Endothelial cell (in vitro differentiated cells): ENCODE data around the gene DBI. TPM values are rescaled to one million over a fixed set of nuclear protein-coding genes. Genes with fewer than 3 reads are reported as not detected.
"Not testable (repeated sequence)": the region's sequence is repeated elsewhere in the genome, so short reads cannot be mapped to it uniquely, and the experiment has no call there.

Source experiments
- DNase-seq: peaks from one replicate; pipeline ENCODE4 v3.0.0; 2021; ENCODE audit warnings: low spot score
- H3K27ac Mint-ChIP-seq: one replicate; pipeline ENCODE4 v1.8.0; 2021; ENCODE audit warnings: mixed read lengths, inconsistent platforms; ENCODE audit not compliant: unreplicated experiment
- H3K27me3 Mint-ChIP-seq: one replicate; pipeline ENCODE4 v1.8.0; 2021; ENCODE audit warnings: mild to moderate bottlenecking, moderate library complexity, mixed read lengths, inconsistent platforms; ENCODE audit not compliant: unreplicated experiment
- H3K36me3 Mint-ChIP-seq: one replicate; pipeline ENCODE4 v1.8.0; 2021; ENCODE audit warnings: mild to moderate bottlenecking, low read depth, mixed read lengths, inconsistent platforms; ENCODE audit not compliant: unreplicated experiment
- H3K4me1 Mint-ChIP-seq: one replicate; pipeline ENCODE4 v1.8.0; 2021; ENCODE audit warnings: mild to moderate bottlenecking, mixed read lengths, inconsistent platforms; ENCODE audit not compliant: unreplicated experiment
- H3K4me3 Mint-ChIP-seq: one replicate; pipeline ENCODE4 v1.8.0; 2021; ENCODE audit warnings: mild to moderate bottlenecking, mixed read lengths, inconsistent platforms; ENCODE audit not compliant: unreplicated experiment
- H3K9me3 Mint-ChIP-seq: one replicate; pipeline ENCODE4 v1.8.0; 2021; ENCODE audit warnings: mixed read lengths, inconsistent platforms; ENCODE audit not compliant: unreplicated experiment
- total RNA-seq: library from RNA; stranded (reverse); fragmentation: NEBNext Ultra II Directional; extraction: Animal tissue kit (Norgen Biotek cat#: 25700); gene quantifications from one replicate; pipeline ENCODE4 v1.2.1, GENCODE V29; 2021; ENCODE audit not compliant: unreplicated experiment
- TF ChIP-seq, protein P1 (sequence below): fragments of 200-600 bp; sonication (generic); IDR thresholded peaks from one replicate; pipeline ENCODE4 v1.5.0; 2021; ENCODE audit warnings: antibody characterized with exemption; ENCODE audit not compliant: unreplicated experiment

Gene DBI
- total RNA-seq, 1 donor from 2014 or later: 180 TPM

DNA sequence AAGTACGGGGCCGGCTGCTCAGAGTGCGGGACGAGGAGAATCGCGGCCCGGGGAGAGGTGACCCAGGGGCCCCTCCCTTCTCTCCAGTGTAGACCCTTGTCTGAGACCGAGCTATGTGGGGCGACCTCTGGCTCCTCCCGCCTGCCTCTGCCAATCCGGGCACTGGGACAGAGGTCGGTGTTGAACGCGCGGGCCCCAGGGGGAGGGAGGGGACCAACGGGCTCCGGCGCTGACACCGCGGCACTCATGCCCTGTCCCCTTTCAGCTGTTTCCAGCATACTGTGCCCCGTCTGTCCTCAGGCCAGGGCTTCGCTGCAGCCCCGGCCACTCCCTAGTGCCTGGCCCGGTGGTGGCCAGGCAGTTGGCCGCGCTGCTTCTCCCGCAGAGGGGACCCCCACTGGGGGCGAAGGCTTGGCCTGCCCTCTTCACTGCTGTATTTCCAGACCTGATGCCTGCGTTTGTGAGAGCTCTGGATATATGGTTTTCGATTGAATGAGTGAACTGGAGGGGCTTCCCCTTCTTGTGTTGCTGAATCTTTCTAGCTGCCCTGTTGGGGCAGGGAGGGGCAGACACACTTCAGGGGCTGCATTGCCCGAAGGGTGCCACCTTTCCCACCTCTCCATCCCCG lies 809 bp downstream of the DBI start:
- TF ChIP-seq, protein P1, sequence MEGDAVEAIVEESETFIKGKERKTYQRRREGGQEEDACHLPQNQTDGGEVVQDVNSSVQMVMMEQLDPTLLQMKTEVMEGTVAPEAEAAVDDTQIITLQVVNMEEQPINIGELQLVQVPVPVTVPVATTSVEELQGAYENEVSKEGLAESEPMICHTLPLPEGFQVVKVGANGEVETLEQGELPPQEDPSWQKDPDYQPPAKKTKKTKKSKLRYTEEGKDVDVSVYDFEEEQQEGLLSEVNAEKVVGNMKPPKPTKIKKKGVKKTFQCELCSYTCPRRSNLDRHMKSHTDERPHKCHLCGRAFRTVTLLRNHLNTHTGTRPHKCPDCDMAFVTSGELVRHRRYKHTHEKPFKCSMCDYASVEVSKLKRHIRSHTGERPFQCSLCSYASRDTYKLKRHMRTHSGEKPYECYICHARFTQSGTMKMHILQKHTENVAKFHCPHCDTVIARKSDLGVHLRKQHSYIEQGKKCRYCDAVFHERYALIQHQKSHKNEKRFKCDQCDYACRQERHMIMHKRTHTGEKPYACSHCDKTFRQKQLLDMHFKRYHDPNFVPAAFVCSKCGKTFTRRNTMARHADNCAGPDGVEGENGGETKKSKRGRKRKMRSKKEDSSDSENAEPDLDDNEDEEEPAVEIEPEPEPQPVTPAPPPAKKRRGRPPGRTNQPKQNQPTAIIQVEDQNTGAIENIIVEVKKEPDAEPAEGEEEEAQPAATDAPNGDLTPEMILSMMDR: no peak
- peaks cover 29% of the 10 kb centered on the region for H3K36me3 Mint-ChIP-seq
- peaks cover 9% of the 10 kb centered on the region for H3K27me3 Mint-ChIP-seq
- no peak overlapping the region for H3K27ac Mint-ChIP-seq
- H3K4me1 Mint-ChIP-seq: peaks cover 28% of the 10 kb centered on the region
- DNase-seq: peak; percentile 48
- H3K9me3 Mint-ChIP-seq: no peaks in the 10 kb centered on the region
- peak overlapping the region; percentile 99 for H3K4me3 Mint-ChIP-seq

GRCh38 chr2:119369845-119370244 lies 3.1 kb downstream of the DBI start:
- peaks cover 9% of the 10 kb centered on the region for H3K27me3 Mint-ChIP-seq
- peak overlapping the region; percentile 7 for H3K4me3 Mint-ChIP-seq
- H3K36me3 Mint-ChIP-seq: peaks cover 51% of the 10 kb centered on the region
- DNase-seq: no peak
- peaks cover 24% of the 10 kb centered on the region for H3K4me1 Mint-ChIP-seq
- no peaks in the 10 kb centered on the region for H3K9me3 Mint-ChIP-seq
- no peak overlapping the region for H3K27ac Mint-ChIP-seq
- TF ChIP-seq, protein P1: no peak

DNA sequence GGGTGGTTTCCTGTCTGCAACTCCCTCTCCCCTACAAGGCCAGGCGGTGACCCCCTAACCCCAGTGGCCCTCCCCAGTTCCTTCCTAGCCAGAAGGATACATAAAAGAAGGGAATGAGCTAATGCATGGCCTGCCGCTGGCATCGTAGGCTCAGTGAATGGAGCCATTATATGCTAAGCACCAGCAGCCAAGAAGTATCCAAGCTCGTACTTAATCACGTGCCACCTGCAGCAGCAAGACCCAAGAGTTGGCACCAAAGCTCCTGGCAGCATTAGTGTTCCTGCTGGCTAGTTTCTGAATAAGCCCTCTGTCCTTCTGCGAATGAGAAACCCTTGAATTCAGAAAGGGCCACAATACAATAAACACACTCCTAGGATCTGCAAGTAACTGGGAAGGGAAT lies 4.3 kb downstream of the DBI start:
- Mint-ChIP-seq H3K9me3 (no peaks in the 10 kb centered on the region), H3K27me3 (peaks cover 9% of the 10 kb centered on the region), H3K4me1 (peaks cover 11% of the 10 kb centered on the region), H3K27ac (no peak overlapping the region), H3K4me3 (no peak overlapping the region), H3K36me3 (peaks cover 54% of the 10 kb centered on the region)
- TF ChIP-seq, protein P1: no peak
- no peak for DNase-seq

DNA sequence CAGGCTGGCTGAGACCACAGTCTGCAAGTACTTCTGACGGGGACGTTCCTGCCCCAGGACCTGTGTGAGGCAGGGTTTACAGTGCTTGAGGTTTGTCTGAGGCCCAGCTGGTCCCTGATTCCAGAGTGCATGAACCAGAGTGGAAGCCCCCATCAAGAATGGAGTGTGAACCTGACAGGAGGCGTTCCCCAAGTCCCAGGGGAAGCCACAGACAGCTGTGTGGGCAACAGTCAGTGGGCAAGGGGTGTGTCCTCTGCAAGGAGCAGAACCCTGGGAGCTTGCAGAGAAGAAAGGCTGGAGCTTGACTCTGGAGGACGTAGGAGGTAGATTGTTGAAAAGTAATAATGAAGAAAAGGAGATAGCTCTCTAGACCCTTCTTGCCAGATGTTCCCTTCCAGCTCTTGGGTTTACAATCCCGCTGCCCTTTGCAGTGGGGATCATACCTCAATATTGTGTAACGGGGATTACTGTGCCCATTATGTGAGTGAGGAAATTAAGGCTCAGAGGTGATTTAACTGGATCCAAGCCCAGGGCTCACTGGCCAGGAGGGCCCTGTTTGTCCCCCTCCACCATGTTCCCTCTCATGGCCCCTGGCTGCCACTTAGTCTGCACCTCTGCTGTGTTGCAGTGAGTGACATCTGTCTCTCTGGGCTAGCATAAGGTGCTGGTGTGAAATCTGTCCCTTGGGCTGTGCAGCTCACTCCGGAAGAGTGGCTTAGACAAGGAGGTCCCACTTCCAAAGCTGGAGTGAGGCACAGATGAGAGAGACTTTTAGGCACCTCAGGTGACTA lies 6.2 kb downstream of the DBI start:
- Mint-ChIP-seq H3K27ac (no peak overlapping the region), H3K27me3 (peaks cover 5% of the 10 kb centered on the region), H3K9me3 (no peaks in the 10 kb centered on the region), H3K36me3 (peaks cover 54% of the 10 kb centered on the region), H3K4me3 (peak overlapping the region; percentile 81), H3K4me1 (peaks cover 8% of the 10 kb centered on the region)
- TF ChIP-seq, protein P1: no peak
- DNase-seq: no peak

- H3K36me3 Mint-ChIP-seq: peaks cover 50% of the 10 kb centered on the region
- H3K27me3 Mint-ChIP-seq: not testable (repeated sequence)
Measured at GRCh38 chr2:119373907-119374745, 7.3 kb downstream of the DBI start.

GRCh38 chr2:119376406-119376805 lies 9.6 kb downstream of the DBI start:
- H3K9me3 Mint-ChIP-seq, DNase-seq, H3K27me3 Mint-ChIP-seq, H3K4me1 Mint-ChIP-seq, H3K4me3 Mint-ChIP-seq, H3K27ac Mint-ChIP-seq: not testable (repeated sequence)
- H3K36me3 Mint-ChIP-seq: peaks cover 35% of the 10 kb centered on the region

More at GRCh38 chr2:119373907-119374745, 7.3 kb downstream of the DBI start:
- not testable (repeated sequence) for DNase-seq, H3K27ac Mint-ChIP-seq, H3K9me3 Mint-ChIP-seq, H3K4me1 Mint-ChIP-seq
- H3K4me3 Mint-ChIP-seq: peak overlapping the region; percentile 71
